ENCODE results near the gene CEP72. TPM values are rescaled to one million over a fixed set of nuclear protein-coding genes. Genes with fewer than 3 reads are reported as not detected.

Gene CEP72
- total and polyA plus RNA-seq, 7 donors: 0.36 to 7.1 (median 1.6) TPM

DNA sequence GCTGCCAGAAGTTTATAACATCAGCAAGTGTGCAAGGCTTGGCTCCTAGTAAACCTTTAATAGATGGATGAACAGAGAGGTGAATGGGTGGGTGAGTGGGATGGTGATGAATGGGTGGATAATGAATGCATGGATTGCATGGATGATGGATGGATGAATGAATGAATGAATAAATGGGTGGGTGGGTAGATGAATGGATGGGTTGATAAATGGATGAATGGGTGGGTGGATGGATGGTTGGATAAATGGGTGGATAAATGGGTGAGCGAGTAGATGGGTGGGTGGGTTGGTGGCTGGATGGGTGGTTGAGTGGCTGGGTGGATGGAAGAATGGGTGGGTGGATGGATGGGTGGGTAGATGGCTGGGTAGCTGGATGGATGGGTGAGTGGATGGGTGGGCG lies 28.5 kb upstream of the CEP72 start:
- Histone ChIP-seq H3K9me3 (no peaks in the 10 kb centered on the region), H3K27me3 (peaks cover 6 to 50% (median 8%) of the 10 kb centered on the region in 3 donors), H3K27ac (no peak overlapping the region), H3K4me1 (no peaks in the 10 kb centered on the region), H3K4me3 (no peak overlapping the region), H3K36me3 (no peaks in the 10 kb centered on the region)
- WGBS, 2 donors: 72 to 75% methylated on average over 2 of the region's 2 CpGs
- intact Hi-C loops (cut with DNase I): no loop called here
- DNase-seq: no peak
- TF ChIP-seq, protein P1, sequence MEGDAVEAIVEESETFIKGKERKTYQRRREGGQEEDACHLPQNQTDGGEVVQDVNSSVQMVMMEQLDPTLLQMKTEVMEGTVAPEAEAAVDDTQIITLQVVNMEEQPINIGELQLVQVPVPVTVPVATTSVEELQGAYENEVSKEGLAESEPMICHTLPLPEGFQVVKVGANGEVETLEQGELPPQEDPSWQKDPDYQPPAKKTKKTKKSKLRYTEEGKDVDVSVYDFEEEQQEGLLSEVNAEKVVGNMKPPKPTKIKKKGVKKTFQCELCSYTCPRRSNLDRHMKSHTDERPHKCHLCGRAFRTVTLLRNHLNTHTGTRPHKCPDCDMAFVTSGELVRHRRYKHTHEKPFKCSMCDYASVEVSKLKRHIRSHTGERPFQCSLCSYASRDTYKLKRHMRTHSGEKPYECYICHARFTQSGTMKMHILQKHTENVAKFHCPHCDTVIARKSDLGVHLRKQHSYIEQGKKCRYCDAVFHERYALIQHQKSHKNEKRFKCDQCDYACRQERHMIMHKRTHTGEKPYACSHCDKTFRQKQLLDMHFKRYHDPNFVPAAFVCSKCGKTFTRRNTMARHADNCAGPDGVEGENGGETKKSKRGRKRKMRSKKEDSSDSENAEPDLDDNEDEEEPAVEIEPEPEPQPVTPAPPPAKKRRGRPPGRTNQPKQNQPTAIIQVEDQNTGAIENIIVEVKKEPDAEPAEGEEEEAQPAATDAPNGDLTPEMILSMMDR (IDR thresholded peaks at IDR 0.05): no peak
- TF ChIP-seq POLR2A (IDR thresholded peaks at IDR 0.05) (no peak), POLR2AphosphoS5 (IDR thresholded peaks at IDR 0.05) (no peak), EP300 (IDR thresholded peaks at IDR 0.05) (no peak)

DNA sequence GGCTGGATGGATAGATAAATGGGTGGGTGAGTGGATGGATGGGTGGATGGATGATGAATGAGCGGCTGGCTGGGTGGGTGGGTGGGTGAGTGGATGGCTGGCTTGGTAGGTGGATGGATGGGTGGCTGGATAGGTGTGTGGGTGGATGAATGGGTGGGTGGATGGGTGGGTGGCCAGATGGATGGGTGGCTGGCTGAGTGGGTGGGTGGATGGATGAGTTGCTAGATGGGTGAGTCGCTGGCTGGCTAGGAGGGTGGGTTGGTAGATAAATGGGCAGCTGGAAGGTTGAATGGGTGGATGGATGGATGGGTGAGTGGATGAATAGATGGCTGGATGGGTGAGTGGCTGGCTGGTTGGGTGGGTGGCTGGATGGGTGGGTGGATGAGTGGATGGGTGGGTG lies 27.9 kb upstream of the CEP72 start:
- Histone ChIP-seq H3K4me3 (no peak overlapping the region), H3K27me3 (peaks cover 4 to 46% (median 8%) of the 10 kb centered on the region in 3 donors), H3K4me1 (no peaks in the 10 kb centered on the region), H3K27ac (no peak overlapping the region), H3K36me3 (no peaks in the 10 kb centered on the region), H3K9me3 (no peaks in the 10 kb centered on the region)
- WGBS, 2 donors: 91 to 92% methylated on average over 2 of the region's 2 CpGs
- no peak for TF ChIP-seq EP300 (IDR thresholded peaks at IDR 0.05)
- TF ChIP-seq POLR2AphosphoS5 (IDR thresholded peaks at IDR 0.05): no peak
- no peak for TF ChIP-seq POLR2A (IDR thresholded peaks at IDR 0.05)
- TF ChIP-seq, protein P1 (IDR thresholded peaks at IDR 0.05): no peak
- intact Hi-C loops (cut with DNase I): no loop called here
- peak; percentile 7 for DNase-seq

GRCh38 chr5:584846-585245 lies 27.3 kb upstream of the CEP72 start:
- DNase-seq: peak; percentile 48
- intact Hi-C loops (cut with DNase I): no loop called here
- TF ChIP-seq, protein P1 (IDR thresholded peaks at IDR 0.05): no peak

DNA sequence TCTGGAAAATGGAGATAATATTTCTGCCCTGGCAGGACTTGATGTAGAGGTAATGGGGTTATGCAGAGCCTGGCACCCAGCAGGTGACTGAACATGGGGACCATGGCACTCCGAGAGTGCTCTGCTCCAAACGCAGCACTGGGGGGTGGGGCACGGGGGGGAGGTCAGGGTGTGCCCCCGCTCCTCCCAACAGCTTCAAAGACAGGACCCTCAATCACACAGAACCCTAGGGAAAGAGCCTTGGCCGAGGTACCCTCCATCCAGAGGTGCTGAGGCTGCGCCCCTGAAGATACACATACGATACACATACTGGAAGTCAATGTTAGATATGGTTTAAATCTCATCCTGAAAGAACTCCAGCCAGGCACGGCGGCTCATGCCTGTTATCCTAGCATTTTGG lies 26.6 kb upstream of the CEP72 start:
- H3K27me3 ChIP-seq: peaks cover 0 to 35% (median 2%) of the 10 kb centered on the region in 3 donors

More at GRCh38 chr5:584846-585245, 27.3 kb upstream of the CEP72 start:
- H3K4me3 ChIP-seq: no peak overlapping the region
- no peaks in the 10 kb centered on the region for H3K9me3 ChIP-seq
- WGBS, 2 donors: 81 to 84% methylated on average over 2 of the region's 2 CpGs
- peaks cover 2 to 40% (median 2%) of the 10 kb centered on the region in 3 donors for H3K27me3 ChIP-seq
- H3K4me1 ChIP-seq: no peaks in the 10 kb centered on the region
- H3K36me3 ChIP-seq: no peaks in the 10 kb centered on the region
- no peak overlapping the region for H3K27ac ChIP-seq

More for the DNA sequence above, 26.6 kb upstream of the CEP72 start:
- intact Hi-C loops (cut with DNase I): no loop called here
- DNase-seq: peak; percentile 34
- no peak overlapping the region for H3K4me3 ChIP-seq
- no peak overlapping the region for H3K27ac ChIP-seq
- H3K9me3 ChIP-seq: no peaks in the 10 kb centered on the region
- no peaks in the 10 kb centered on the region for H3K4me1 ChIP-seq
- no peak for TF ChIP-seq POLR2A (IDR thresholded peaks at IDR 0.05)
- no peak for TF ChIP-seq POLR2AphosphoS5 (IDR thresholded peaks at IDR 0.05)
- TF ChIP-seq, protein P1 (IDR thresholded peaks at IDR 0.05): no peak
- no peak for TF ChIP-seq EP300 (IDR thresholded peaks at IDR 0.05)
- no peaks in the 10 kb centered on the region for H3K36me3 ChIP-seq
- WGBS, 2 donors: 74 to 78% methylated on average over 9 of the region's 9 CpGs
